Suppressor macrophage treated with lipopolysaccharide for 4 hours (primary cell): ENCODE measurements around the gene MEGF8.

ENCODE experiments used
- DNase-seq: peaks from one replicate; pipeline ENCODE4 v3.0.0-alpha.2; 2020

The MEGF8 gene

GRCh38 chr19:42422092-42422900 lies 96.9 kb downstream of the MEGF8 start:
- DNase-seq = no peak

GRCh38 chr19:42422901-42423461 lies 97.5 kb downstream of the MEGF8 start:
- no peak for DNase-seq

- DNase-seq = peak; percentile 81
Observed at GRCh38 chr19:42423462-42424344, 98.3 kb downstream of the MEGF8 start.

GRCh38 chr19:42424345-42424707 lies 98.9 kb downstream of the MEGF8 start:
- DNase-seq = no peak

- no peak for DNase-seq
Observed at GRCh38 chr19:42424712-42425131, 99.3 kb downstream of the MEGF8 start.

- no peak for DNase-seq
Observed at GRCh38 chr19:42426643-42427042, 101.2 kb downstream of the MEGF8 start.

- peak; percentile 34 for DNase-seq
Observed at GRCh38 chr19:42427313-42427712, 101.9 kb downstream of the MEGF8 start, which contains the start of gene LIPE. Gene LIPE (minus strand): TSS chr19:42427388. CDS start chr19:42427149, 239 bp downstream.
